WI38 (cell line): ENCODE data around the gene INPP5F.
"Not testable (repeated sequence)": the region's sequence is repeated elsewhere in the genome, so short reads cannot be mapped to it uniquely, and the experiment has no call there.

Experiments
- H3K4me3 ChIP-seq: 2 replicates; pipeline ENCODE4 v1.5.1; 2011; ENCODE audit warnings: low read depth, mild to moderate bottlenecking, control low read depth, low read length
- TF ChIP-seq, protein P1 (sequence below): IDR thresholded peaks from 2 replicates; pipeline ENCODE4 v1.5.1; 2012; ENCODE audit warnings: low read depth, mild to moderate bottlenecking, control low read depth, low read length

Gene INPP5F

DNA sequence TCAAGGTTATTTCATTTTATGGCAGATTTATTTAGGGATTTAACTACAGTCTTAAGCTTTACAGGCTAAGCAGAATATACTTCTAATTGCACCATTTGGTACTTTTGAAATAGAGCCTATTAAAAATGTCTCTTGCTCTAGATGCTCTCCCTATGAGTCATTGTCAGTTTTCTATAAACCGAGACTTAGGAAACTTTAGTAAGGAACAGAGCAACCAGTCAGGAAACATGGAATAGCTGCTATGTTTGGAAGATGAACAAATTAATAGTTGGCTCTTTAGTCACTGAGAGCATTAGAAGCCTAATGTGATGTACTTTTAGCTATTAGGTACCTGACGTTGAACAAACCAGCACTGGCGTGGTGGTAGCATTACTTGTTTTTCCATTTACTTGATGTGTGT is 35.3 kb downstream of the INPP5F start:
- TF ChIP-seq, protein P1, sequence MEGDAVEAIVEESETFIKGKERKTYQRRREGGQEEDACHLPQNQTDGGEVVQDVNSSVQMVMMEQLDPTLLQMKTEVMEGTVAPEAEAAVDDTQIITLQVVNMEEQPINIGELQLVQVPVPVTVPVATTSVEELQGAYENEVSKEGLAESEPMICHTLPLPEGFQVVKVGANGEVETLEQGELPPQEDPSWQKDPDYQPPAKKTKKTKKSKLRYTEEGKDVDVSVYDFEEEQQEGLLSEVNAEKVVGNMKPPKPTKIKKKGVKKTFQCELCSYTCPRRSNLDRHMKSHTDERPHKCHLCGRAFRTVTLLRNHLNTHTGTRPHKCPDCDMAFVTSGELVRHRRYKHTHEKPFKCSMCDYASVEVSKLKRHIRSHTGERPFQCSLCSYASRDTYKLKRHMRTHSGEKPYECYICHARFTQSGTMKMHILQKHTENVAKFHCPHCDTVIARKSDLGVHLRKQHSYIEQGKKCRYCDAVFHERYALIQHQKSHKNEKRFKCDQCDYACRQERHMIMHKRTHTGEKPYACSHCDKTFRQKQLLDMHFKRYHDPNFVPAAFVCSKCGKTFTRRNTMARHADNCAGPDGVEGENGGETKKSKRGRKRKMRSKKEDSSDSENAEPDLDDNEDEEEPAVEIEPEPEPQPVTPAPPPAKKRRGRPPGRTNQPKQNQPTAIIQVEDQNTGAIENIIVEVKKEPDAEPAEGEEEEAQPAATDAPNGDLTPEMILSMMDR, result no peak

DNA sequence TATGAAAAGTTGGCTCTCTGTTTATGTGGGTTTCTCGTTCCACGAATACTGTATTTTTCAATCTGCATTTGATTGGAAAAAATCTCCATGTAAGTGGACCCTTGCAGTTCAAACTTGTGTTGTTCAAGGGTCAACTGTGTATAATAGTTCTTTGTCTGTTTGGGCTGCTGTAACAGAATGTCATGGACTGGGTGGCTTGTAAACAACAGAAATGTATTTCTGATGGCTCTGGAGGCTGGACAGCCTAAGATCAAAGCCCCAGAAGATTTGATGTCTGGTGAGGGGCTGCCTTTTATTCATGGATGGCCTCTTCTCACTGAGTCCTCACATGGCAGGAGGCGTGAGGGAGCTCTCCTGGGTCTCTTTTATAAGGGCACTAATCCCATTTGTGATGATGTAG is 36.2 kb downstream of the INPP5F start:
- TF ChIP-seq, protein P1, result no peak
- no peak overlapping the region for H3K4me3 ChIP-seq

More for the DNA sequence above, 35.3 kb downstream of the INPP5F start:
- no peak overlapping the region for H3K4me3 ChIP-seq

DNA sequence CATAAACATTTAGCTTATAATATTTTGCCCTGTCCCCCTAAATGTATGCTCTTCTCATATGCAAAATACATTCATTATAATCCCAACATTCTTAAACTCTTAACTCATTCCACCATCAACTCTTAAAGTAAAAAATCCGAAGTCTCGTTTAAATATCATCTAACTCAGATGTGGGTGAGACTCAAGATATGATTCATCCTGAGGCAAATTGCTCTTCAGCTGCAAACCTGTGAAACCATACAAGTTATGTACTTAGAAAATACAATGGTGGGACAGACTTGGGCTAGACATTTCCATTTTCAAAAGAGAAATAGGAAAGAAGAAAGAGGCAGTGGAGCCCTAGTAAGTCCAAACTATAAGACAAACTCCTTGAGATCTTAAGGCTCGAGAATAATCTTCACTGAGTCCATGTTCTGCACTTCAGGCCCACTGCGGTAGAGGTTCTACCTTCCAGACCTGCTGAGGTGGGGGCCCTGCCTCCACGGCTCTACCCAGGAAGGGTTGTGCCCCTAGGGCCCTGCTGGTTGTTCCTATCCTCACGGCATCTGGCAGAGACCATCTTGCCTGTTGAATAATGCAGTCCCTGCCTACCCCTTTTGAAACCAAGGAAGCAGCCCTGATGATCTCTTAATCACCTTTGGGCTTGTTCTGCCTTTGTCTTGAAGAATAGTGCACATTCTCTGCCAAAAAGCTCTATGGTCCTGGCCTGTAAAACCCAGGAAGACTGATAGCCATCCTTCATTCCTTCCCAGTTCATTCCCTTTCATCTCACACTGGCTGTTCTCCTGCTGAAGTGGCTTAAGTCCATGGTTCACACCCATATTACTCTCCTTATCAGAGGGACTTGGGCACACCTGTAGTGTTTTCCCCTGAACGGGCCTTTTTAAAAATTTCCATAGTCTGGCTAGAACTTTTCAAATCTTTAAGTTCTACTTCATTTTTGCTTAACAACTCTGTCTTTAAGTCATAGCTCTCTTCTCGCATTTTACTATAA is 37.3 kb downstream of the INPP5F start:
- TF ChIP-seq, protein P1, result no peak
- H3K4me3 ChIP-seq, result no peak overlapping the region

DNA sequence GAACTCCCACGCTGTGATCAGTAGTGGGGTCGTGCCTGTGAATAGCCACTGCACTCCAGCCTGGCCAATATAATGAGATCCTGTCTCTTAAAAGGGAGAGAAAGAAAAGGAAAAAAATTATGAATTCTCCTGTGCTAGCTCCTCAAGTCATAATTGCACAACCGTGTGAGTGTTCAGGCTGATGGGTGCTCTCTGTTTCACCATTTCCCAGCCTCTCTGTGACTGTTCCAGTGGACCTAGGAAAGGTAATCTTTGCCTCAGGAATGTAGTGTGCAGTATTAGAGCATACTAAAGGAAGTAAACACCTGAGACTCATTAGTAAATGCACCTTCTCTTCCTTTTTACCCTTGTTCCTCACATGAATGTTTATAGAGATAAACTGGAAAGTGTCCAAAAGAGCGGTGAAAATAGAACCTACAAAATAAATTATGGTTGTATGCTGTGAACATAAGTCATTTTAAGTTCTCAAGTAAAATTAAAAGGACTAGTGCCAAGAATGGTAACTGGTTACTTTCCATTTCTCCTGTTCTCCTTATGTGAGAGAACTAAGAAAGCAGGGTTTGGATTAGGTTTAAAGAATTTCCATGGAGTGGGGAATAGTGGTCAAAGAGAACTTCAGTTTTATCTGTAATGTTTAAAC is 42.7 kb downstream of the INPP5F start:
- no peak overlapping the region for H3K4me3 ChIP-seq
- TF ChIP-seq, protein P1, result no peak

DNA sequence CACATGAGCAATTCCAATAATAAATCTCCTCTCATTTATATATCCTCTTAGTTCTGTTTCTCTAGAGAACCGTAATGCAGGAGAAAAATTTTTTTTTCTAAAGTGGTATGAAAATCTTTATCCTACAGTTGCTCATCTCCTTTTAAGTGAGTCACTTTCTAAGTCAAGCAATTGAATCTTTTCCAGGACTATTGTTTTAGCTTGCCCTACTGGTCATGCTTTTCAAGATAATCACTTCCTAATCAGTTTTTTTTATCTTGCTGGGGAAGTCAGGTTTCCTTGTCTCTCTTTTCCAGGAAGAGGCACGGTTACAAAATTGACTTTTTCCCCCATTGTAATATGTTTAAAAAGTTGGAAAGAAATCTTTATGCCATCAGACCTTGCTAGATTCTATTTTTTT is 44.0 kb downstream of the INPP5F start:
- TF ChIP-seq, protein P1, result no peak
- no peak overlapping the region for H3K4me3 ChIP-seq

DNA sequence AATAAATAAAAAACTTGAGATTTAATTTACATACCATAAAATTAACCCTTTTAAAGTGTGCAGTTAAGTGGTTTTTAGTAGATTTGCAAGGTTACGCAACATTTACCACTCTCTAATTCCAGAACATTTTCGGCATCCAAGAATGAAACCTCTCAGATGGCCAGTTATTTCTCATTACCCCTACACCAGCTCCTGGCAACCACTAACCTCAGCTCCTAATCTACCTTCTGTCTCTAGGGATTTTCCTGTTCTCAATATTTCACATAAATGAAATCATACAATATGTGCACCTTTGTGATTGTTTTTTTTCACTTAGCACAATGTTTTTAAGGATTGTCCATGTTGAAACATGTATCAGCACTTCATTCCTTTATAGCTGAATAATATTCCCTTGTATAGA is 45.1 kb downstream of the INPP5F start:
- TF ChIP-seq, protein P1, result no peak

DNA sequence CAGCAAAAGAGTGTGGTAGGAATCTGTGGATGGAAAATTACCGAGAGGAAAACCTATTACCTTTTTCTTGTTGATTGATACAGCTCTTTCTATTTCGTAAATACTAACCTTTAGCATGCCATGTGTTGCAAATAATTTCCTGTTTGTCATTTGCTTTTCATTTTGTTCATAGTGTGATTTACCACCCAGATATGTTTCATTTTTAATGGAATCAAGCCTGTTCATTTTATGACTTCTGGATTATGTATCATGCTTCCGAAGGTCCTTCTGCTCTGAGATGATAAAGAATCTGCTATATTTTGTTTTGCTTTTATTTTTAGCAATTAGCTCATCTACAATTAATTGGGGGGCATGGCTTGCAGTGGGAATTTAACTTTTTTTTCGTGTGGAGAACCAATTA is 46.5 kb downstream of the INPP5F start:
- TF ChIP-seq, protein P1, result no peak
- no peak overlapping the region for H3K4me3 ChIP-seq

More for the DNA sequence above, 45.1 kb downstream of the INPP5F start:
- H3K4me3 ChIP-seq, result no peak overlapping the region

DNA sequence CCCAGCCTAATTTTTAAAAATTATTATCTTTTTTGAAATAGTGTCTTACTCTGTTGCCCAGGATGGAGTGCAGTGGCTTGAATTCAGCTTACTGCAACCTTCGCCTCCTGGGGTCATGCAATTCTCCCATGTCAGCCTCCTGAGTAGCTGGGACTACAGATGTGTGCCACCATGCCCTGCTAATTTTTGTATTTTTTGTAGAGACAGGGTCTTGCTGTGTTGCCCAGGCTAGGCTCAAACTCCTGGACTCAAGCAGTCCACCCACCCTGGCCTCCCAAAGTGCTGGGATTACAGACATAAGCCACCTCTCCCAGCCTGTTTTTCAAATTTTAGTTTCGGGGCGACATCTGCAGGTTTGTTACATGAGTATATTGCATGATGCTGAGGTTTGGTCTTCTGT is 47.2 kb downstream of the INPP5F start:
- H3K4me3 ChIP-seq, result not testable (repeated sequence)
